HG03039 (cell line): ENCODE results near the gene KLHL8.
"Not testable (repeated sequence)": the region's sequence is repeated elsewhere in the genome, so short reads cannot be mapped to it uniquely, and the experiment has no call there.

Source experiments
- ATAC-seq: cut with Tn5 transposase; IDR thresholded peaks from one replicate; pipeline ENCODE4 v1.9.1; 2021; ENCODE audit warnings: mild to moderate bottlenecking, moderate library complexity; ENCODE audit not compliant: unreplicated experiment

Gene KLHL8

GRCh38 chr4:87180767-87181166 lies 39.7 kb downstream of the KLHL8 start:
- no peak for ATAC-seq

GRCh38 chr4:87179751-87180150 lies 40.7 kb downstream of the KLHL8 start:
- ATAC-seq, result no peak

- no peak for ATAC-seq
Measured at GRCh38 chr4:87174672-87175071, 45.7 kb downstream of the KLHL8 start.

- ATAC-seq, result no peak
Measured at GRCh38 chr4:87171944-87172343, 48.5 kb downstream of the KLHL8 start.

GRCh38 chr4:87166296-87166854 lies 54.0 kb downstream of the KLHL8 start:
- no peak for ATAC-seq

GRCh38 chr4:87165892-87166291 lies 54.5 kb downstream of the KLHL8 start:
- ATAC-seq, result no peak

- ATAC-seq, result no peak
Measured at GRCh38 chr4:87153078-87153870, 67.1 kb downstream of the KLHL8 start.

- no peak for ATAC-seq
Measured at GRCh38 chr4:87152310-87153041, 67.9 kb downstream of the KLHL8 start.

GRCh38 chr4:87151730-87152129 lies 68.7 kb downstream of the KLHL8 start:
- no peak for ATAC-seq

GRCh38 chr4:87150498-87151261 lies 69.7 kb downstream of the KLHL8 start:
- no peak for ATAC-seq

GRCh38 chr4:87147116-87147515 lies 73.3 kb downstream of the KLHL8 start:
- no peak for ATAC-seq

GRCh38 chr4:87145934-87146333 lies 74.5 kb downstream of the KLHL8 start:
- ATAC-seq, result not testable (repeated sequence)

- no peak for ATAC-seq
Measured at GRCh38 chr4:87144356-87144755, 76.1 kb downstream of the KLHL8 start.

GRCh38 chr4:87141428-87141827 lies 79.0 kb downstream of the KLHL8 start:
- no peak for ATAC-seq

GRCh38 chr4:87134122-87134521 lies 86.3 kb downstream of the KLHL8 start:
- ATAC-seq, result no peak

GRCh38 chr4:87133183-87133582 lies 87.2 kb downstream of the KLHL8 start:
- ATAC-seq, result no peak

- no peak for ATAC-seq
Measured at GRCh38 chr4:87132035-87132434, 88.4 kb downstream of the KLHL8 start.

GRCh38 chr4:87130985-87131703 lies 89.3 kb downstream of the KLHL8 start:
- ATAC-seq, result no peak

GRCh38 chr4:87129681-87130080 lies 90.7 kb downstream of the KLHL8 start:
- no peak for ATAC-seq

- ATAC-seq, result no peak
Measured at GRCh38 chr4:87128006-87128705, 92.3 kb downstream of the KLHL8 start.
